Measurements from ENCODE around the gene ADIPOQ.

GRCh38 chr3:186832276-186832675 is 10.2 kb upstream of the ADIPOQ start:
- TF ChIP-seq EZH2 (IDR thresholded peaks at IDR 0.05; ENCODE audit: borderline replicate concordance, low read length) (no peak), CTCF (IDR thresholded peaks at IDR 0.05; ENCODE audit: low read length) (no peak)

Measured in OCI-LY1 (cell line).